Measurements from ENCODE around the gene SPZ1.
"Not testable (repeated sequence)": the region's sequence is repeated elsewhere in the genome, so short reads cannot be mapped to it uniquely, and the experiment has no call there.

The SPZ1 gene

GRCh38 chr5:80341016-80341775 is 21.4 kb downstream of the SPZ1 start:
- no peak for DNase-seq

GRCh38 chr5:80343067-80343466 is 23.3 kb downstream of the SPZ1 start:
- no peak for DNase-seq

DNA sequence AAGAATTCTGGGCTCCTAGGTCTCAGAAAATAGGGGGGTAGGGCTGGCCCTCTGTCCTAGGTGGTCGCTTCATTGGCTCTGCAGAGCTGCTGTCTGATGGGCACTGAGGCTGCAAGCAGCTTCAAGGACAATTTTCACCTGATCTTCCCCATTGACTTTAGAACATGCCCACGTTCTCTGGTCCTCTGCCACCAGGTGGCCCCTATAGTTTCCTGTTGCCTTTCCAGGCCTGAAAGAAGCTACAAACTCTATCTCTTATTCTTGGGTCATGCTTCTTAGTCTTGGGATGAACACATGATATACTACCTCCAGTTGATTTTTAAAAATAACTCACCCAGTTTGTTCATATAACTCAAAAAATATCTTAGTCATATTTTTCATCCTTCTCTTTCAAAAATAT is 26.3 kb downstream of the SPZ1 start:
- peak; percentile 1 to 3 for DNase-seq

- DNase-seq: no peak
Measured at GRCh38 chr5:80348171-80348570, 28.4 kb downstream of the SPZ1 start.

DNA sequence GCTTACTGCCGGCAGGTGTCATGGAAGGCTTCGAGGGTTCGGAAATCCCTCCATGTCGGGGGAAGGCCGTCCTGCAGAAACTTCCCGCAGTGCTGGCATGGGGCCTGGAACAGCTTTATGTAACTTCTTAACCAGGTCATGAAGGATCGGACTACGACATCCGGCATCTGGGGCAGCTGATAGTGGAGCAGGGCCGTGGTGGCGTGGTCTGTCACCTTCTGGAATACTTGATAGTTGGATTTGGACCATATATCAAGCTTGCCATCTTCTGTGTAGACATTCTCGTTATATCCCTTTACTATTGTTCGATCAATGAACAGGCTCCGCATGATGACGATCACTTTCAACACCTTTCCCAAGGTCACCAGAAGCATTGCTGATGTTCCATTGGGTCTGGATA is 31.2 kb downstream of the SPZ1 start:
- DNase-seq: not testable (repeated sequence)

DNA sequence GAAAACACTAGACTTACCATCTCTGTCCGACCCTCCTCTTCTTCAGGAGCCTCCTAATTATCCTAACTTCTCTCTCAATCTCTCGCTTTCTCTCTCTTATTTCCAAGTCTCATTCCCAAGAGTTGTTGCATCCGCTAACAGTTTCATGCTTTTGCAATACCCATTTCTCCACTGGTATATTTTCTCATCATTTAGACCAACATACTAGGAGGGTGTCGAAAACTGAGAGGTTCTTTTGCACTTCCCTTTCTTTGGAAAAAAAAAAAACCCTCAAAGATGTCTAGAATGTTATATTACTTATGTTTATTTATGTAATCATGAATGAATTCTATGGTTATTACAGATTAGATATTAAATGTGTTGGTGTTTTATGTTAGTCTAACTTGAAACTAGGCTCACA is 35.9 kb downstream of the SPZ1 start:
- no peak for DNase-seq

GRCh38 chr5:80357671-80358070 is 37.9 kb downstream of the SPZ1 start:
- no peak for DNase-seq

GRCh38 chr5:80360914-80361444 is 41.2 kb downstream of the SPZ1 start:
- no peak for DNase-seq

DNA sequence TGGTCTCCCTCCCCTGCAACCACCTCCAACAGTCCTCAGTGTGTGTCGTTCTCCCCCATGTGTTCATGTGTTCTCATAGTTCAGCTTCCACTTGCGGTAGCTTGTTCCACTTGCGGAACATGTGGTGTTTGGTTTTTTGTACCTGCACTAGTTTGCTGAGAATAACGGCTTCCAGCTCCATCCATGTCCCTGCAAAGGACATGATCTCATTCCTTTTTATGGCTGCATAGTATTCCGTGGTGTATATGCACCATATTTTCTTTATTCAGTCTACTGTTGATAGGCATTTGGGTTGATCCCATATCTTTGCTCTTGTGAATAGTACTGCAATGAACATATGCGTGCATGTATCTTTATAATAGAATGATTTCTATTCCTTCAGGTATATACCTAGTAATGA is 45.1 kb downstream of the SPZ1 start:
- DNase-seq: no peak

DNA sequence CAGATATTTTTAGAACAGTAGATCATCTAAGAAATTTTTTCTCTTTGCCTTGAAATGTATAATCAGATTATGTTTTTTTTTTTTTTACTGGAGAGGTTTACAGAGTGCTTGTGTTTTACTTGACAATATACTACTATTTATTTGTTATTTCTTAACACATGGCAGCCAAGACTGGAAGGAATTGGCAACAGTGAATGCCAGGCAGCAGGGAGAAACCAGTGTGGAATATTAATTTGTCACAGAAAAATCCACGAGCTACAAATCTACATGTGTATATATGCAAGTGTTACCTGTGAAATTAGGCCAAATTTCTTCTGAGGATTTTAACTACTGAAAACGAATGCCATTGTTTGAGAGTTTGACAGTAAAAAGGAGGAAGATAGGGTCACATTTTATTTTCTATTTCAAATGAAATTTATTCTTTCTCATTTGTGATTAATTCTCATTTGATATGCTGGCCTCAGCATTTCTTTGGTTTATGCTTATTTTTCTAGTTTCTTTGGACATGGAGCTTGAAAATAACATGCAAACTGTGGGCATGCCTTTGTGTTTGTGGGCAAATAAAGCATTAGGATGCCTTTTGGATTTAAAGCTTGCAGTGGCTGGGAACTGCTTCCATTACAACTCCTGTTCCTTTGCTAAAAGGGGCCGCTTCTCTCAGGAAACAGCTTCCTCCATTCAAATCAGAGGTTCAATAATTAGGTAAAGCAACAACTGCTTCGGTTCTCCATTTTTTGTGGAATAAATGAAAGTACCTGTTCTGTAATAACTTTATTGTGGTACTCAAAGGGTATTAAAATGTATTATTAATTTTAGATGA is 49.1 kb downstream of the SPZ1 start:
- DNase-seq: no peak

DNA sequence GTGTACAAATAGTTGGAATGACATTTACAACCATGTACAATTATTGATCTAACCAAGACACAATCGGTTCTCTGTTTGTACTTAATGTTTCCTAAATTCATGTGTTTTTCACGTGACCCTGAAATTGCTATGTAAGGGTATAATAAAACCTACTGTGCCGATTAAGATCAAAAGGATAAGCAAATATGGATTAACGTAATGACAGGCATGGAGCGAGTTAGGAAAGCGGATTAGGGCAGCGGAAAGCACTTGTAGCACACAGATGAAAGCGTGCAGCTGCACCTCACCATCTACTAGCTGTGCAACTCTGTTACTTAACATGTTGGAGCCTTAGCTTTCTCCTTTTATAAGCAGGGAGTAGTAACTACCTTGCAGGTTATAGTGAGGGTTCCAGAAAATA is 49.7 kb downstream of the SPZ1 start:
- DNase-seq: no peak

DNA sequence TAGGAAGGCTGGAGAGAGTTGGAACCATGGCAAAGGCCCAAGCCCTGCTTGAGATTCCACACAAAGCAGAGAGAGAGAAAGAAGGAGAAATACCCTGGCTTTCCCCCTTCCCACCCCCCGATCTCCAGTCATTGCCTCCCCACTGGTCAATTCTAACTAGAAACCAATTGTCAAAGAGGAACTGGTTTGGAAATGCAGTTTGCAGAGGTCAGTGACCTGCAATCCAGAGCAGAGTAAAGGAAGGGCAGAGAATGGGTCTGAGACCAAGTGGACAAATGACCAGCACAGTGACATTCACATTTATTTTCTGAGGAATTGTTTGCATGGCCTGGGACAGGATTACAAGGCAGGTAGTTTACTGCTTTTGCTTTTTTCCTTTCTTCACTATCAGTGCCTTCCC is 50.6 kb downstream of the SPZ1 start:
- no peak for DNase-seq
